MG63 (cell line): ENCODE data around the gene CP. TPM values are rescaled to one million over a fixed set of nuclear protein-coding genes. Genes with fewer than 3 reads are reported as not detected.
"Not testable (repeated sequence)": the region's sequence is repeated elsewhere in the genome, so short reads cannot be mapped to it uniquely, and the experiment has no call there.

ENCODE experiments used
- DNase-seq: peaks from one replicate; pipeline ENCODE4 v3.0.0-alpha.2; 2020
- H3K27me3 ChIP-seq: fragments of 250-450 bp; sonication (Bioruptor Pico); 2 replicates; pipeline ENCODE4 v1.5.1; 2020; ENCODE audit warnings: mild to moderate bottlenecking, moderate library complexity
- H3K36me3 ChIP-seq: fragments of 250-450 bp; sonication (Bioruptor Pico); 2 replicates; pipeline ENCODE4 v1.5.1; 2020; ENCODE audit warnings: mild to moderate bottlenecking, moderate library complexity
- H3K4me3 ChIP-seq: fragments of 250-450 bp; sonication (Bioruptor Pico); 2 replicates; pipeline ENCODE4 v1.5.1; 2020; ENCODE audit warnings: mild to moderate bottlenecking, moderate library complexity
- H3K9me3 ChIP-seq: fragments of 250-450 bp; sonication (Bioruptor Pico); 2 replicates; pipeline ENCODE4 v1.5.1; 2020; ENCODE audit warnings: mild to moderate bottlenecking, moderate library complexity
- total RNA-seq: library from RNA; depleted of rRNA; stranded (reverse); fragments of >200 nt; shearing (Covaris generic); gene quantifications from 2 replicates; pipeline ENCODE4 v1.2.3, GENCODE V29; 2014; ENCODE audit warnings: low replicate concordance

CP gene
- total RNA-seq, 1 experiment from 2014 or later: not detected

DNA sequence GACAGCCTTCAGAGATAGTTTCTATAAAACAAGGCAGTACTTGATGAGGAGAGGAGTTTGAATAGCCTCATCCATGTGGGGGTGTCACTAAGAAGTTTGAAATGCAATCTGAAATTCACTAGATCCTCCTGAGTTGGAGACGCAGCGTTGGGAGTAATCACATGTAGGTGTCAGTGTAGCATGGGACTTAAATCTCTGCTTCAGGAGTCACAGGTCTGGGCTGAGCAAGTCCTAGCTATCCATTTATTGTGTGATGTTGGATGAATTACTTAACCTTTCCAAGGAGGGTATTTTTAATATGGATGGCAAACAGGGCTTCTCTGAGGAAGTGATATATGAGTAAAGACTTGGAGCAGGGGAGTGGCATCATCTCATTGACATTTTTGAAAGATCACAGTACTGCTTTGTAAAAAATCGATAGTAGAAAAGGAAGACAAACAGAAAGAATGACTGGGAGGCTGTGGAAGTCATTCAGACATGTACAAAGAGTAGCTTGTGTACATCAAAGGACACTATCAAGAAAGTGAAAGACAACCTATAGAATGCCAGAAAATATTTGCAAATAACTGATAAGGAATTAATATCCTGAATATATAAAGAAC is 17.1 kb downstream of the CP start:
- Histone ChIP-seq H3K4me3 (no peak overlapping the region), H3K27me3 (no peaks in the 10 kb centered on the region)

DNA sequence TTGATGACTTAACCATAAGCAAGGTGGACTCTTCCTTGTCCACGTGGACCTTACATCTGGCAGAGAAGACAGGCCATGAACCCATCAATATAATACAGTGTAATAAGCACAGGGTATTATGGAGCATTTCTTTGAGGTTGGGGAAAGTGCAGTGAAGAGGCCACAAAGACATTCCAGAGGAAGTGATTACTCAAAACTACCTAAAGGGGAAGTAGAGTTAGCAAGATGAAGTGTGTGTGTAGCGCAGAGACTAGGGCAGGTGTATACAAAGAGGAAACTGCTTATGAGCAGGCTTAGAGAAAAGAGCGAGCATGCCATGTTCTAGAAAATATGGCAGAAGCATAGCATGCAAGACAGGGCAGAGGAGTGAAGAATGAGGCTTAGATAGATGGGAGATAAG is 17.9 kb downstream of the CP start:
- H3K9me3 ChIP-seq: no peaks in the 10 kb centered on the region
- no peaks in the 10 kb centered on the region for H3K27me3 ChIP-seq
- no peak for DNase-seq
- no peaks in the 10 kb centered on the region for H3K36me3 ChIP-seq
- no peak overlapping the region for H3K4me3 ChIP-seq

More for the DNA sequence above, 17.1 kb downstream of the CP start:
- no peak for DNase-seq
- Histone ChIP-seq H3K36me3 (no peaks in the 10 kb centered on the region), H3K9me3 (no peaks in the 10 kb centered on the region)

- Histone ChIP-seq H3K27me3 (no peaks in the 10 kb centered on the region), H3K4me3 (no peak overlapping the region), H3K9me3 (no peaks in the 10 kb centered on the region), H3K36me3 (no peaks in the 10 kb centered on the region)
- DNase-seq: no peak
Observed at GRCh38 chr3:149199474-149199873, 22.2 kb downstream of the CP start.

- Histone ChIP-seq H3K9me3 (no peaks in the 10 kb centered on the region), H3K4me3 (no peak overlapping the region), H3K27me3 (no peaks in the 10 kb centered on the region), H3K36me3 (no peaks in the 10 kb centered on the region)
- no peak for DNase-seq
Observed at GRCh38 chr3:149198611-149199010, 23.0 kb downstream of the CP start.

- no peaks in the 10 kb centered on the region for H3K27me3 ChIP-seq
- no peaks in the 10 kb centered on the region for H3K9me3 ChIP-seq
- H3K36me3 ChIP-seq: no peaks in the 10 kb centered on the region
- DNase-seq: no peak
- H3K4me3 ChIP-seq: no peak overlapping the region
Observed at GRCh38 chr3:149197669-149198068, 24.0 kb downstream of the CP start.

DNA sequence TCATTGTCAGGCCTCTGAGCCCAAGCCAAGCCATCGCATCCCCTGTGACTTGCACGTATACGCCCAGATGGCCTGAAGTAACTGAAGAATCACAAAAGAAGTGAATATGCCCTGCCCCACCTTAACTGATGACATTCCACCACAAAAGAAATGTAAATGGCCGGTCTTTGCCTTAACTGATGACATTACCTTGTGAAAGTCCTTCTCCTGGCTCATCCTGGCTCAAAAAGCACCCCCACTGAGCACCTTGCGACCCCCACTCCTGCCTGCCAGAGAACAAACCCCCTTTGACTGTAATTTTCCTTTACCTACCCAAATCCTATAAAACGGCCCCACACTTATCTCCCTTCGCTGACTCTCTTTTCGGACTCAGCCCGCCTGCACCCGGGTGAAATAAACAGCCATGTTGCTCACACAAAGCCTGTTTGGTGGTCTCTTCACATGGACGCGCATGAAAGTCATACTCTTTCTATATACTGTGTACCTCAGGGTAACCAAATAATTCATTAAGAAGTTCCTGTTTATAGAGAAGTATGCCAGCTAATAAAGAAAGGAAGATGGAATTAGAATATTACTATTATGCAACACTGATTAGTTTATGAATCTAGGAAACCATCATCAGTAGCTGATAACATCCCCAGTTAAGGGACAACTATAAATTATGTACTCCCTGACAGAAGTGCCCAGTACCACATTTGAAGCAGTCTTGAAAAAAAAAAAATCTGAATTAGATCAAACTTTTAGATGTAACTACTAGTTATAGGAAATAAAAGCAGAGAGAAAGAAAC is 24.6 kb downstream of the CP start:
- not testable (repeated sequence) for H3K4me3 ChIP-seq, H3K27me3 ChIP-seq, H3K9me3 ChIP-seq, DNase-seq, H3K36me3 ChIP-seq

- Histone ChIP-seq H3K27me3 (no peaks in the 10 kb centered on the region), H3K36me3 (no peaks in the 10 kb centered on the region), H3K4me3 (no peak overlapping the region), H3K9me3 (no peaks in the 10 kb centered on the region)
- no peak for DNase-seq
Observed at GRCh38 chr3:149195221-149195620, 26.4 kb downstream of the CP start.

- Histone ChIP-seq H3K36me3 (no peaks in the 10 kb centered on the region), H3K4me3 (no peak overlapping the region), H3K27me3 (no peaks in the 10 kb centered on the region), H3K9me3 (no peaks in the 10 kb centered on the region)
- no peak for DNase-seq
Observed at GRCh38 chr3:149188494-149188893, 33.1 kb downstream of the CP start.

DNA sequence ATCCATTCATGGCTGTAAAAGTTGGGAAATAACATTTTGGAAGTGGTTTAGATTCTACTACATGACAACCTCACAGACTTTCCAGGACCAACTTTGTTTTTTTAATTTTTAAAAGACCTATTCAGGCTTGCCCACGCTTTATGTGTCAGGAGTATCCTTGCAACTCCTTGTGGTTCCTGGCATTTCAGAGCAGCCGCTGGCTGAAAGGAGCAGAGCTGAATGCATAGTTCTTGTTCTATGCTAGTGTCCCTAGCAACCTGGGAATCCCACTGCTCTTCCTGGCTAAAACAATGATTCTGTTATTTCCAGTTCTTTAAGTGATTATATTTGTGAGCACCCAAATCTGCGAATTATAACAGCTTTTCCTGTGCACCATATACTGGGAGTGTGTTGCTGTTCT is 34.9 kb downstream of the CP start:
- Histone ChIP-seq H3K9me3 (no peaks in the 10 kb centered on the region), H3K4me3 (no peak overlapping the region), H3K27me3 (no peaks in the 10 kb centered on the region), H3K36me3 (no peaks in the 10 kb centered on the region)
- DNase-seq: no peak

DNA sequence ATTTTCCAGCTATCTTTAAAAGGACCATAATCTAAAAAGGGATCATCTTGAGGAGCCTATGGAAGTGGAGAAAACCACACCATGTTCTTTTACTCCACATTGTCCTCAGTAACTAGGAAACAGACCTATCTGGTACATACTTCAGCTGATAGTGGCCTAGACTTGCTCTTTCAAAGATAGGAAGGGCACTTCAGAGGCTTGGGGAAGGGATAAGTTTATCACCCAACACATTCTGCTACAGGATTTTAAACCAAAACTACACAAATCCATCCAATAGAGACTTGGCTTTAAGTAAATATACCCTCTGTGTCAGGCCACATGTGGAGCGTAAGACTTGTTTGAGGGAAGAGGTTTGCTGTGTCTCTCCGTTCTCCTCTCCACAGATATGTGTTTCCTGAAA is 35.4 kb downstream of the CP start:
- DNase-seq: no peak

GRCh38 chr3:149181182-149181581 is 40.4 kb downstream of the CP start:
- no peak for DNase-seq
- Histone ChIP-seq H3K27me3 (no peaks in the 10 kb centered on the region), H3K36me3 (no peaks in the 10 kb centered on the region)

More for the DNA sequence above, 35.4 kb downstream of the CP start:
- Histone ChIP-seq H3K27me3 (no peaks in the 10 kb centered on the region), H3K36me3 (no peaks in the 10 kb centered on the region), H3K9me3 (no peaks in the 10 kb centered on the region), H3K4me3 (no peak overlapping the region)

GRCh38 chr3:149180057-149180573 is 41.5 kb downstream of the CP start:
- no peaks in the 10 kb centered on the region for H3K9me3 ChIP-seq
- no peaks in the 10 kb centered on the region for H3K27me3 ChIP-seq
- no peak overlapping the region for H3K4me3 ChIP-seq
- H3K36me3 ChIP-seq: no peaks in the 10 kb centered on the region
- peak; percentile 97 for DNase-seq

More at GRCh38 chr3:149181182-149181581, 40.4 kb downstream of the CP start:
- H3K9me3 ChIP-seq: no peaks in the 10 kb centered on the region
- H3K4me3 ChIP-seq: no peak overlapping the region

GRCh38 chr3:149179220-149179619 is 42.4 kb downstream of the CP start:
- Histone ChIP-seq H3K27me3 (no peaks in the 10 kb centered on the region), H3K4me3 (no peak overlapping the region), H3K9me3 (no peaks in the 10 kb centered on the region), H3K36me3 (no peaks in the 10 kb centered on the region)
- no peak for DNase-seq

- DNase-seq: no peak
- H3K27me3 ChIP-seq: no peaks in the 10 kb centered on the region
- no peaks in the 10 kb centered on the region for H3K9me3 ChIP-seq
- H3K36me3 ChIP-seq: peaks cover 3% of the 10 kb centered on the region
- no peak overlapping the region for H3K4me3 ChIP-seq
Observed at GRCh38 chr3:149177122-149177521, 44.5 kb downstream of the CP start.

DNA sequence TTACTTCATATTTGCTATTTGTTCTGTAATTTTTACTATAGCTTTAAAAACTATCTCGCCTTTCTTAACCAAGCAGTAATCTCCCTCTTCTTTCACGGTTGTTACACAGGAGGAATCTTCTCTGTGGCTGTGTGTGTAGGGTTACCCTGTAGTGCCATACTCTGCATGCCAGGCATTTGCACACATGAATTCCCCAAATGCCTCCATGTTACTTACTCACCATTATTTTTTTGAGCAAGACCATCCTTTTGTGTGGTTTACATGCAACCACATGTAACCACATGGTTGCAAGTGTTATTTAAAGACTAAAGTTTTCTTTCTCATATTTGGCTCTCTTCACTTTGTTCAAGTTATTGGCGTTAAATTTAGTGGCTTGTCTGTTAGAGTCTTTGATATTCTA is 46.7 kb downstream of the CP start:
- DNase-seq: peak; percentile 41
- Histone ChIP-seq H3K9me3 (no peaks in the 10 kb centered on the region), H3K4me3 (no peak overlapping the region), H3K27me3 (no peaks in the 10 kb centered on the region), H3K36me3 (peaks cover 17% of the 10 kb centered on the region)

- DNase-seq: no peak
- H3K36me3 ChIP-seq: peaks cover 44% of the 10 kb centered on the region
- no peaks in the 10 kb centered on the region for H3K27me3 ChIP-seq
- no peaks in the 10 kb centered on the region for H3K9me3 ChIP-seq
- H3K4me3 ChIP-seq: no peak overlapping the region
Observed at GRCh38 chr3:149170672-149171071, 51.0 kb downstream of the CP start.

DNA sequence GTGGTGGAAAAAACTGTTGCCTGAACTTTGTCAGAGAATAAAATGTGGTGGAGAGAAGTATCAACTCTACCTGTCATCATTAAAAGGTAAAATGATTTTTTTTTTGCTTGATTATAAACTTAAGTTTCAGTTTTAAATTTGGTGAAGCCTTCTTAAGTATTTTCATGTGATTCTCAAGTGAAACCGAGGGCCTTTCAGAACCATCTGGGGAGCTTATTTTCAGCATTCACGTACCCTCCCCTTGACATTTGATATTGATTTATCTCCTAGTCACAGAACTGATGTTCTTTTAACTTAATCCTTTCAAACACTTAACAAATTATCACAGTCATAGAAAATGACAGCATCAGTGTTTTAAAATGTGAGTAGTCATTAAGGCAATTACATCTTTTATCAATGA is 53.7 kb downstream of the CP start:
- no peak for DNase-seq
- H3K27me3 ChIP-seq: no peaks in the 10 kb centered on the region
- no peaks in the 10 kb centered on the region for H3K9me3 ChIP-seq
- H3K36me3 ChIP-seq: peaks cover 56% of the 10 kb centered on the region
- H3K4me3 ChIP-seq: no peak overlapping the region

DNA sequence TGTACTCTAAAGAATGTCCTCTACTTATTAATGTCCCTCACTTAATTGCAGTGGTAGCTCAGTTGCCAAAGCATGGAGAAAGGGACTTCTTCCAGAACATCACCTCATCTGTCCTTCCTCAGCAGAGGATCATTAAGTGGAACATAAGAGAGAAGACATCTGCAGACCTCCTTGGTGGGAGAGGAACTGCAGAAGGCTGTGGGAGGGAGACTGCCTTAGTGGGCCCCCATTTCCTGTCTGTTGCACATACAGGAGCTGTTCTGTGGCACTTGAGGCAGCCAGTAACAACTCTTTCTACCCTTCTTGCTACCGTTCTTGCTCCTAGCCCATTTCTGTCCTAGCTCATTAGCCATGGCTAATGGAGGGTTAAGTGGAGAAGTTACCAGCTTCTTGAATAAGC is 58.6 kb downstream of the CP start:
- no peaks in the 10 kb centered on the region for H3K9me3 ChIP-seq
- H3K4me3 ChIP-seq: no peak overlapping the region
- H3K27me3 ChIP-seq: no peaks in the 10 kb centered on the region
- no peak for DNase-seq
- H3K36me3 ChIP-seq: peaks cover 53% of the 10 kb centered on the region
